HG03108 (cell line): ENCODE data around the gene OR6C2.
"Not testable (repeated sequence)": the region's sequence is repeated elsewhere in the genome, so short reads cannot be mapped to it uniquely, and the experiment has no call there.

ENCODE experiments used
- ATAC-seq: cut with Tn5 transposase; IDR thresholded peaks from one replicate; pipeline ENCODE4 v1.9.1; 2021; ENCODE audit warnings: moderate library complexity; ENCODE audit not compliant: unreplicated experiment

Gene OR6C2

DNA sequence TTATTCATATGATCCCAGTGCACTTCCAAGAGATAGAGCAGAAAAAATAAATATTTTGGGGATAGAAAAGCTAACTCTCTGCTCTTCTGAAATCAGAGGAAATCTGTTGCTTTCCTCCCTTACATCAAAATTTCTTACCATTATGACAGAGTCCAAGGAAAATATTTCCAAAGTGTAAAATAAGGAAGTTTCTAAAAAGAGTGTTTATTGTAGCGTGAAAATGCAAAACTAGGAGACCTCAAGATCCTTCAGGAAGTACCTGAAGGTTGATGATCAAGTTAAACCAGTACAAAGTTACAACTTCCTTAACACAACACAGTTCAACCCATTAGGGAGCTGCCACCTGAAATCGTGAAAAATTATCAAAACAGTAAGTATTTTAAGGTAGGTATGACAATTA, at the start of gene OR6C2:
OR6C2 (plus strand) TSS at position 301 of the 400 bp plus-strand sequence. CDS start 8,138 bp downstream, outside the sequence.
- ATAC-seq = no peak

- ATAC-seq = no peak
Measured at GRCh38 chr12:55396326-55396725, 47.5 kb upstream of the OR6C2 start.

DNA sequence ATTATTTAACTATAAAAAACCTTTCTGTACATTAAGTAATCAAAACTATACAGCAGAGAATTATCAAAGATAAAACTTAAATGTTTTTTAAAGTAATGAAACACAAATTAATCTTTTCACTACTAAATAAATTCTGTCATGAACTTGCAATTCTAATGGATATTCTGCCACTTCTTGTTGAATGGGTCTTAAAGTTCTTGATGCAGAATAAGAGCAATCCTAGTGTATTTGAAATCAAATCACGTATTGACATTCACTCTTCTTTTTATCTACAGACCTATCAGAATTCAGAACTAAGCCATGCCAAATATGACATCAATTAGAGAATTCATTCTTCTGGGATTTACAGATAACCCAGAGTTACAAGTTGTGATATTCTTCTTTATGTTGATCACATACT, 43.6 kb upstream of the OR6C2 start, which contains the start of gene OR6C65:
OR6C65 (plus strand) TSS at position 301 of the 400 bp plus-strand sequence; CDS start at position 301, 0 bp downstream.
- ATAC-seq = no peak

DNA sequence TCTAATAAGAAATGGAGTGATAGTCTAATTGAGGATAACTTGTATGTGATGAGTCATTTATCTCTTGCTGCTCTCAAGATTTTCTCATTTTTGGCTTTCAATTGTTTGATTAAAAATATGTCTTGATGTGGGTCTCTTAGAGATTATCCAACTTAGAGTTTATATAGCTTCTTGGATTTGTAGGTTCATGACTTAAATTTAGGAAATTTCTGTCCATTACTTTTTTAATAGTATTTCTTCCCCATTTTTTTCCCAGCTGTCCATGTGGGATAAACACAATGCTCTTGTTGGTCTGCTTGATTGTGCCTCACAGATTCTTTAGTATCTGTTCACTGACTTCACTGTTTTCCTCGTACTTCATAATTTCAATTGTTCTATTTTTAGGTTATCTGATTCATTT, 36.0 kb upstream of the OR6C2 start:
- ATAC-seq = no peak

- ATAC-seq = not testable (repeated sequence)
Measured at GRCh38 chr12:55409133-55409532, 34.7 kb upstream of the OR6C2 start.

GRCh38 chr12:55412138-55412537, 31.7 kb upstream of the OR6C2 start:
- not testable (repeated sequence) for ATAC-seq

- not testable (repeated sequence) for ATAC-seq
Measured at GRCh38 chr12:55413498-55414388, 30.1 kb upstream of the OR6C2 start.

- not testable (repeated sequence) for ATAC-seq
Measured at GRCh38 chr12:55414396-55414823, 29.5 kb upstream of the OR6C2 start.

DNA sequence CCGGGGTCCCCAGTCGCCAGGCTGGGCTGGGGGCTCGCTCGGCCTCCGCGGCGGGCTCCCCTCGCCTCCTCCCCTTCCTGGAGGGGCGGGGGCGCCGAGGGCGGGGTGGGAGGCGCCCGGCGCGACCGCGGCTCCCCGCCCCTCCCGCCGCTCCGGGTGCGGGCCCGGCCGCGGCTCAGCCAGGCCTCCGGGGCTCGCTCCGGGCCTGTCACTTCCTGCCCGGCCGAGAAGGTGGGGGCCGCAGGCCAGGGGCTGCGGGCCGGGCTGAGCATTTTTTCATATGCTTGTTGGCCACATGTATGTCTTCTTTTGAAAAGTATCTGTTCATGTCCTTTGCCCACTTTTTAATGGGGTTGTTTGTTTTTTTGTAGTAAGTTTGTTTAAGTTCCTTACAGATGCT, 29.0 kb upstream of the OR6C2 start:
- not testable (repeated sequence) for ATAC-seq

GRCh38 chr12:55416961-55417360, 26.9 kb upstream of the OR6C2 start:
- ATAC-seq = no peak

DNA sequence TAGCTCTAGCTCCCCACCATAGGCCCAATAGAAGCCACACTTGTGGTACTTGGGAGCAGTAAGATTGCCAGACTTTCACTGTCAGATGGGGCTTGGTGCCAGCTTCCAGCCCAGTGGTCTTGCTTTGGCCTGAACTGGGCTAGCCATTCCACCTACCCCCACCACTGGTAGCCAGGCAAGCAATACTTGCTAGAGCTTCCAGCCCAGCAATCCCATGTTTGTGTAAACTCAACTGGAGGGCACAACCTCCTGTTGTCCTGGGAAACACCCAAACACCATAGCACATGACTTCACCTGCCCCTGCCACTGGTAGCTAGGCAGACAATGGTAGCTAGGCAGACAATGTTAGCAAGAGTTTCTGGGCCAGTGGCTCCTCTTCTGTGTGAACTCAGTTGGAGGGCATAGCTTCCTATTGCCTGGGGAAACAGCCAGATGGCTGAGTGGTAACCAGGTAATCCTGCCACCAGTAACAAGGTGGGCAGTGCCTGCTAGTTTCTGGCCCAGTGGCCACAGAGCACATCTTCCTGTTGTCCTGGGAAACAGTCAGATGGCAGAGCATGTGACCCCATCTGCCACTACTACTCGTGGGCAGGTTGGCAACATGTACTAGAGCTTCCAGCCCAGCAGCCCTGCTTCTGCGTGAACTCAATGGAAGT, 23.4 kb upstream of the OR6C2 start:
- no peak for ATAC-seq

DNA sequence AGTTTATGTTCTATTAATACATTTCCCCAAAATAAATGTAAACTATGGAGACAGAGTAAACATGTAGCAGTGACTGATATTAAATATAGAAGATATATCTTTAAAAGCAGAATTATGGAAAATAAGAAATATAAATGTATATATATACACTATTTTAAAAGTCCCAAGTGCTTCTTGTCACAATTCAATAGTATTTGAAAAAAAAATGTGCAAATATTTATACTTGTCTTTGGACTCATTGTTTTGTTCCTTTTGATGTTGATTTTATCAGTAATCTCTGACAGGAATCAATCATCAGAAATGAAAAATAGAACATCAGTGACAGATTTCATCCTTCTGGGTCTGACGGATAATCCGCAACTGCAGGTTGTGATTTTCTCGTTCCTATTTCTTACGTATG, 17.9 kb upstream of the OR6C2 start, which contains the start of gene OR6C76:
OR6C76 (plus strand) TSS at position 301 of the 400 bp plus-strand sequence; CDS start at position 301, 0 bp downstream.
- no peak for ATAC-seq

- no peak for ATAC-seq
Measured at GRCh38 chr12:55428331-55429243, 15.3 kb upstream of the OR6C2 start.

- ATAC-seq = not testable (repeated sequence)
Measured at GRCh38 chr12:55441233-55441632, 2.6 kb upstream of the OR6C2 start.

GRCh38 chr12:55445357-55445756, 1.5 kb downstream of the OR6C2 start:
- ATAC-seq = no peak

DNA sequence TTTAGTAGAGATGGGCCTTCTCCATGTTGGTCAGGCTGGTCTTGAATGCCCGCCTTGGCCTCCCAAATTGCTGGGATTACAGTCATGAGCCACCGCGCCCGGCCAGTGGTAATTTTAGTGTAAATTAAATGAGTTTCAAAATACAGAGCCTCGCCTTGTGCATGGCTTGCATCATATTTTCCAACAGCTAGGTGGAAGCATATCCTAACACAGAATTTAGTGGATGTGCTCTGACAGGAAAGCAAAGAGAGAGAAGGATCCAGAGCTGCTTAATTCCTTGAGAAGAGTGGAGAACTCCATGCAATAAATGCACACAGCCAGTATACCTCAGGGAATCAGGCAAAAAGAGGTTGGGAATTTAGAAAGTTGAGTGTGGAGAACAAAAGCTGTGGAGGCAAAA, 2.5 kb downstream of the OR6C2 start:
- ATAC-seq = no peak

DNA sequence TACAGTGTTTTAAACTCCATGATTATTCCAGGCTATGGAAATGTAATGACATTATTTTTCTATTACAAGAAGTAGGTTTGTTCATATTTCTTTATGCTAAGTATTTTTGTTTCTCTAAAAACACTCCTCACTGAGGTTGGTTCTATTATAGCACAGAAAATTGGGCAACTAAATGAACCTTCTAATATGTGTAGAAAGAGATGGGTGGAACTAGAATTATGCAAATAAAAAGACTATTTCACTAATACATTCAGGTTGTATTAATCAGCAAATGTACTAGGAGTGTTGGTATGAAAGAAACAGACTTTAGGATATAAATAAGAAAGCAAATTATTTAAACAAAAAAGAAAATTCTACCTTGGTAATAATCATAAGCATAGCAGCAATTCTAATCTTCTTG, 4.9 kb downstream of the OR6C2 start:
- no peak for ATAC-seq

- not testable (repeated sequence) for ATAC-seq
Measured at GRCh38 chr12:55464926-55465325, 21.1 kb downstream of the OR6C2 start.

GRCh38 chr12:55467836-55468235, 24.0 kb downstream of the OR6C2 start:
- no peak for ATAC-seq

- no peak for ATAC-seq
Measured at GRCh38 chr12:55469291-55469690, 25.4 kb downstream of the OR6C2 start.
